WTC11 (cell line): ENCODE results near the gene RGS9BP. TPM values are rescaled to one million over a fixed set of nuclear protein-coding genes. Genes with fewer than 3 reads are reported as not detected.
A peak's percentile ranks its signal among the peaks of the same experiment; 100 is the strongest.

ENCODE experiments used
- ATAC-seq: fragments of 200-7000 bp; cut with Tn5 transposase; 2 replicates; pipeline ENCODE4 v1.10.0; 2021; ENCODE audit warnings: mild to moderate bottlenecking, moderate library complexity
- CTCF ChIA-PET: fragments of 300-600 bp; sonication (Branson Sonifier 250); formaldehyde crosslinking; loops from one replicate; lab custom pipeline; 2021; ENCODE audit warnings: antibody characterized with exemption; lab: Charles Lee
- POLR2A ChIA-PET: fragments of 350-600 bp; sonication (Branson Sonifier 250); formaldehyde crosslinking; loops from one replicate; lab custom pipeline; 2021; ENCODE audit warnings: antibody characterized with exemption; lab: Charles Lee
- DNase-seq: peaks from one replicate; pipeline ENCODE4 v3.0.0; 2021; ENCODE audit warnings: low spot score
- H3K27ac Mint-ChIP-seq: 2 replicates; pipeline ENCODE4 v1.8.0; 2021; ENCODE audit warnings: mixed read lengths
- H3K27me3 Mint-ChIP-seq: 2 replicates; pipeline ENCODE4 v1.8.0; 2021; ENCODE audit warnings: low read depth, mild to moderate bottlenecking, moderate library complexity, mixed read lengths
- H3K36me3 Mint-ChIP-seq: 2 replicates; pipeline ENCODE4 v1.8.0; 2021; ENCODE audit warnings: mixed read lengths
- H3K4me1 Mint-ChIP-seq: 2 replicates; pipeline ENCODE4 v1.8.0; 2022; ENCODE audit warnings: mixed read lengths
- H3K4me3 Mint-ChIP-seq: 2 replicates; pipeline ENCODE4 v1.8.0; 2021; ENCODE audit warnings: mild to moderate bottlenecking, moderate library complexity, mixed read lengths
- H3K9me3 Mint-ChIP-seq: 2 replicates; pipeline ENCODE4 v1.8.0; 2021; ENCODE audit warnings: mixed read lengths
- AFF4 ChIP-seq: sonication (generic); formaldehyde crosslinking; IDR thresholded peaks from 2 replicates; pipeline ENCODE4 v1.8.1; 2023; ENCODE audit warnings: mild to moderate bottlenecking, missing genetic modification reagents, borderline replicate concordance
- ATF2 ChIP-seq: sonication (generic); formaldehyde crosslinking; IDR thresholded peaks from 2 replicates; pipeline ENCODE4 v1.8.1; 2022; ENCODE audit warnings: low read depth, missing genetic modification reagents, borderline replicate concordance
- CBFB ChIP-seq: sonication (generic); formaldehyde crosslinking; IDR thresholded peaks from 2 replicates; pipeline ENCODE4 v1.8.1; 2022; ENCODE audit warnings: mild to moderate bottlenecking, low read depth, missing genetic modification reagents
- CTCF ChIP-seq: fragments of 200-600 bp; IDR thresholded peaks from 2 replicates; pipeline ENCODE4 v1.8.0; 2022; ENCODE audit warnings: antibody characterized with exemption
- EMX1 ChIP-seq: fragments of 250-450 bp; sonication (Bioruptor Pico); IDR thresholded peaks from 2 replicates; pipeline ENCODE4 v1.8.0; 2021; ENCODE audit warnings: mild to moderate bottlenecking
- FOXJ3 ChIP-seq: sonication (generic); formaldehyde crosslinking; IDR thresholded peaks from 2 replicates; pipeline ENCODE4 v1.9.0; 2021; ENCODE audit warnings: missing genetic modification reagents, mild to moderate bottlenecking, borderline replicate concordance
- FOXP1 ChIP-seq: sonication (generic); formaldehyde crosslinking; IDR thresholded peaks from 2 replicates; pipeline ENCODE4 v1.8.0; 2022; ENCODE audit warnings: missing genetic modification reagents, mild to moderate bottlenecking, moderate library complexity, borderline replicate concordance
- GTF2I ChIP-seq: fragments of 250-450 bp; sonication (Bioruptor Pico); conservative IDR thresholded peaks from 2 replicates; pipeline ENCODE4 v1.4.0; 2021; ENCODE audit warnings: mild to moderate bottlenecking
- JUN ChIP-seq: sonication (generic); formaldehyde crosslinking; IDR thresholded peaks from 2 replicates; pipeline ENCODE4 v1.8.0; 2023; ENCODE audit warnings: mild to moderate bottlenecking, missing genetic modification reagents
- KAT7 ChIP-seq: sonication (generic); formaldehyde crosslinking; IDR thresholded peaks from 2 replicates; pipeline ENCODE4 v1.8.1; 2023; ENCODE audit warnings: missing genetic modification reagents, mild to moderate bottlenecking, borderline replicate concordance
- MAX ChIP-seq: sonication (generic); formaldehyde crosslinking; IDR thresholded peaks from 2 replicates; pipeline ENCODE4 v1.8.0; 2022; ENCODE audit warnings: mild to moderate bottlenecking, missing genetic modification reagents
- MLX ChIP-seq: sonication (generic); formaldehyde crosslinking; IDR thresholded peaks from 2 replicates; pipeline ENCODE4 v1.8.1; 2023; ENCODE audit warnings: mild to moderate bottlenecking, missing genetic modification reagents, moderate library complexity
- NFE2L1 ChIP-seq: sonication (generic); formaldehyde crosslinking; IDR thresholded peaks from 2 replicates; pipeline ENCODE4 v1.8.1; 2023; ENCODE audit warnings: missing genetic modification reagents
- NR1H2 ChIP-seq: sonication (generic); formaldehyde crosslinking; IDR thresholded peaks from 2 replicates; pipeline ENCODE4 v1.9.0; 2021; ENCODE audit warnings: mild to moderate bottlenecking, moderate library complexity, missing genetic modification reagents
- OVOL2 ChIP-seq: fragments of 250-450 bp; sonication (Bioruptor Pico); IDR thresholded peaks from 2 replicates; pipeline ENCODE4 v1.9.0; 2021; ENCODE audit warnings: mild to moderate bottlenecking, borderline replicate concordance
- RELA ChIP-seq: sonication (generic); formaldehyde crosslinking; IDR thresholded peaks from 2 replicates; pipeline ENCODE4 v1.8.1; 2022; ENCODE audit warnings: missing genetic modification reagents, mild to moderate bottlenecking, borderline replicate concordance
- RORB ChIP-seq: fragments of 250-450 bp; sonication (Bioruptor Pico); IDR thresholded peaks from 2 replicates; pipeline ENCODE4 v1.9.0; 2021; ENCODE audit warnings: mild to moderate bottlenecking
- SMAD4 ChIP-seq: sonication (generic); formaldehyde crosslinking; IDR thresholded peaks from 2 replicates; pipeline ENCODE4 v1.8.0; 2022; ENCODE audit warnings: mild to moderate bottlenecking, missing genetic modification reagents
- TP53 ChIP-seq: sonication (generic); formaldehyde crosslinking; IDR thresholded peaks from 2 replicates; pipeline ENCODE4 v1.8.1; 2023; ENCODE audit warnings: mild to moderate bottlenecking, missing genetic modification reagents
- ZBTB43 ChIP-seq: sonication (generic); formaldehyde crosslinking; IDR thresholded peaks from 2 replicates; pipeline ENCODE4 v1.8.1; 2023; ENCODE audit warnings: mild to moderate bottlenecking, missing genetic modification reagents
- ZNF263 ChIP-seq: sonication (generic); formaldehyde crosslinking; IDR thresholded peaks from 2 replicates; pipeline ENCODE4 v1.8.1; 2022; ENCODE audit warnings: low read depth, mild to moderate bottlenecking, moderate library complexity, missing genetic modification reagents
- ZNF416 ChIP-seq: fragments of 250-450 bp; sonication (Bioruptor Pico); IDR thresholded peaks from 2 replicates; pipeline ENCODE4 v1.9.0; 2021; ENCODE audit warnings: mild to moderate bottlenecking, inconsistent platforms
- total RNA-seq: library from RNA; stranded (reverse); gene quantifications from 3 replicates; pipeline ENCODE4 v1.2.3, GENCODE V29; 2021

Gene RGS9BP
- total RNA-seq, 1 experiment from 2014 or later: 0.24 TPM

- TF ChIP-seq MLX (CRISPR knock-in tag) (no peak), OVOL2 (CRISPR knock-in tag) (no peak), FOXP1 (peak; percentile 93), SMAD4 (0 out of 2 replicates have a peak, but pooled peaks have one; percentile 47), MAX (CRISPR knock-in tag) (peak; percentile 93), EMX1 (CRISPR knock-in tag) (no peak), NFE2L1 (CRISPR knock-in tag) (peak; percentile 65; the same call in 1 of the 2 replicates), CBFB (CRISPR knock-in tag) (0 out of 2 replicates have a peak, but pooled peaks have one; percentile 33), JUN (CRISPR knock-in tag) (no peak), GTF2I (CRISPR knock-in tag) (no peak), TP53 (0 out of 2 replicates have a peak, but pooled peaks have one; percentile 73), ZBTB43 (CRISPR knock-in tag) (0 out of 2 replicates have a peak, but pooled peaks have one; percentile 43), CTCF (peak; percentile 42; the same call in 1 of the 2 replicates)
- TF ChIP-seq, all 79 proteins: peak for 18
Measured at GRCh38 chr19:32719611-32720059, 44.0 kb downstream of the RGS9BP start, which contains the start of gene TDRD12 (continued).

- no peaks in the 10 kb centered on the region for H3K27me3 Mint-ChIP-seq
- TF ChIP-seq FOXJ3 (CRISPR knock-in tag) (no peak), KAT7 (no peak), ZNF416 (CRISPR knock-in tag) (no peak), CTCF (no peak), RELA (no peak)
- TF ChIP-seq, all 79 proteins: peak for 0
- H3K9me3 Mint-ChIP-seq: peaks cover 4% of the 10 kb centered on the region
- H3K4me1 Mint-ChIP-seq: peaks cover 5% of the 10 kb centered on the region
- DNase-seq (peak; percentile 26), ATAC-seq (no peak; the same call in 1 of the 2 replicates)
- POLR2A ChIA-PET: no interaction called here
- H3K4me3 Mint-ChIP-seq: no peak overlapping the region
- no peak overlapping the region for H3K27ac Mint-ChIP-seq
- CTCF ChIA-PET: interaction anchor here (0.6 to 1.1 kb wide), 8 partner anchors 12 to 209 kb away, joined by 3 to 6 read pairs (median 4); no protein-coding TSS in a partner anchor
- H3K36me3 Mint-ChIP-seq: 0 out of 2 replicates have a peak, but pooled peaks cover 2% of the 10 kb centered on the region
Measured at GRCh38 chr19:32720216-32720935, 44.7 kb downstream of the RGS9BP start.

GRCh38 chr19:32720936-32721250 lies 45.2 kb downstream of the RGS9BP start:
- Mint-ChIP-seq H3K4me3 (no peak overlapping the region), H3K9me3 (peaks cover 6% of the 10 kb centered on the region), H3K36me3 (0 out of 2 replicates have a peak, but pooled peaks cover 2% of the 10 kb centered on the region), H3K4me1 (peaks cover 5% of the 10 kb centered on the region), H3K27me3 (no peaks in the 10 kb centered on the region), H3K27ac (no peak overlapping the region)
- DNase-seq (no peak), ATAC-seq (no peak)
- CTCF ChIA-PET: interaction anchor here (0.6 to 1.1 kb wide), 7 partner anchors 11 to 209 kb away, joined by 3 to 6 read pairs (median 4); no protein-coding TSS in a partner anchor
- POLR2A ChIA-PET: no interaction called here
- TF ChIP-seq NR1H2: no peak
- no peak for TF ChIP-seq RORB (CRISPR knock-in tag)
- no peak for TF ChIP-seq AFF4 (CRISPR knock-in tag)
- TF ChIP-seq ATF2 (CRISPR knock-in tag): no peak
- TF ChIP-seq ZNF263 (CRISPR knock-in tag): no peak
- TF ChIP-seq OVOL2 (CRISPR knock-in tag): no peak
